GM12875 (cell line): ENCODE results near the gene P2RX3.

Experiments
- H3K4me3 ChIP-seq: one replicate; pipeline ENCODE4 v1.5.1; 2011; ENCODE audit warnings: low read depth, low read length, control low read depth
- TF ChIP-seq, protein P1 (sequence below): IDR thresholded peaks from 2 replicates; pipeline ENCODE4 v1.5.1; 2011; ENCODE audit warnings: low read depth, mild to moderate bottlenecking, control low read depth, inconsistent platforms, low read length, moderate library complexity, borderline replicate concordance; ENCODE audit not compliant: insufficient read depth

P2RX3 gene

DNA sequence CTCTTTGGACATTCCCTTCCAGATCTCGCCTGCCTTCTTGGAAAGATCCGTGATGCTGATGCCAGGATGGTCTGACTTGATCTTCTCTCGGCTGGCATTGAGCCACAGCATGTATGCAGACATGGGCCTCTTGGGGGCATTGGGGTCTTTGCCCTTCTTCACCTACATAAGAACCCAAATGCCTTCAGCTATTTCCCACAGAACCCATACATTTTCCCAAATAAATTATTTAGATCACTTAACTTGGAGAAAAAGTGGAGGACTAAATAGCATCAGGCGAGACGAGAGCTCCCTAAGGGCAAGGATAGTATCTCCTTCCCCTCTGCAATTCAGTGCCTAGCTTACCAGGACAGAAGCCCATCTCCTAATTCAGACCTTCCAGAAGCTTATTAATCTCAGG is 10.4 kb upstream of the P2RX3 start:
- H3K4me3 ChIP-seq: no peak overlapping the region

DNA sequence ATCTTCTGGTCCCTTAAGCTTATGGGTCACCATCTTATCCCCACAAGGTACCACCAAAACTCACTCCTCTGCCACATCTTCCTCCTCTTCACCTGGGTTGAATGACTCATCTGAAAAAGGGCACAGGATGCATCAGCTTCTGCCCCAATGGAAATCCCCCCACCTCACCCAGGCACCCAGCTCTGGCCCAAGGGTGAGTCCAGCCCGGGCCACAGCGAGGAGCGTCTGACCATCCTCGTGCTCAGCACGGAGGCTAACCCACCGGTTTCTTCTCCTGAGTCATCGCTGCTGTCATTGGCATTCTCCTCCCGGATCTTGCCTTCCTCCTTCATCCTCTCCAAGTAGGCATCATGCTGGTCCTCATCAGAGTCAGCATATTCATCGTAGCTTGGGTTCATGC is 8.1 kb upstream of the P2RX3 start:
- no peak overlapping the region for H3K4me3 ChIP-seq
- TF ChIP-seq, protein P1, sequence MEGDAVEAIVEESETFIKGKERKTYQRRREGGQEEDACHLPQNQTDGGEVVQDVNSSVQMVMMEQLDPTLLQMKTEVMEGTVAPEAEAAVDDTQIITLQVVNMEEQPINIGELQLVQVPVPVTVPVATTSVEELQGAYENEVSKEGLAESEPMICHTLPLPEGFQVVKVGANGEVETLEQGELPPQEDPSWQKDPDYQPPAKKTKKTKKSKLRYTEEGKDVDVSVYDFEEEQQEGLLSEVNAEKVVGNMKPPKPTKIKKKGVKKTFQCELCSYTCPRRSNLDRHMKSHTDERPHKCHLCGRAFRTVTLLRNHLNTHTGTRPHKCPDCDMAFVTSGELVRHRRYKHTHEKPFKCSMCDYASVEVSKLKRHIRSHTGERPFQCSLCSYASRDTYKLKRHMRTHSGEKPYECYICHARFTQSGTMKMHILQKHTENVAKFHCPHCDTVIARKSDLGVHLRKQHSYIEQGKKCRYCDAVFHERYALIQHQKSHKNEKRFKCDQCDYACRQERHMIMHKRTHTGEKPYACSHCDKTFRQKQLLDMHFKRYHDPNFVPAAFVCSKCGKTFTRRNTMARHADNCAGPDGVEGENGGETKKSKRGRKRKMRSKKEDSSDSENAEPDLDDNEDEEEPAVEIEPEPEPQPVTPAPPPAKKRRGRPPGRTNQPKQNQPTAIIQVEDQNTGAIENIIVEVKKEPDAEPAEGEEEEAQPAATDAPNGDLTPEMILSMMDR: no peak

More for the DNA sequence above, 10.4 kb upstream of the P2RX3 start:
- TF ChIP-seq, protein P1: no peak

DNA sequence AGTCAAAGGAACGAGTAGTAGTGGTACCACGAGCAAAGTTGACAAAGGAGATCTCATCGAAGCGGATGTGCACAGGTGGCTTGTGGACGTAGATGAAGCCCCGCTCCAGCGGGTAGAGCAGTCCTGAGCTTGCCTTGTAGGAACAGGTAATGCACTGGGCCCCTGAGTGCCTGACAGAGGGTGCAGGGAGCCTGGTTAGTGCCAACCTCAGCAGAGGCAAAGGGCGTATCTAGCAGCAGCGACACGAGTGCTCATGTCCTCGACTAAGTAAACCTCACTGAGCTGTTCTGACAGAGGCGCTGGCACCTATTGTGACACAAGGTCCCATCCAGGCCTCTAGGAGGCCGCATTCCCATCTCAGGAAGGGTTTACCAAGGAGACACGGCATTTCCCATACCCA is 6.4 kb upstream of the P2RX3 start:
- H3K4me3 ChIP-seq: no peak overlapping the region
- TF ChIP-seq, protein P1: no peak

DNA sequence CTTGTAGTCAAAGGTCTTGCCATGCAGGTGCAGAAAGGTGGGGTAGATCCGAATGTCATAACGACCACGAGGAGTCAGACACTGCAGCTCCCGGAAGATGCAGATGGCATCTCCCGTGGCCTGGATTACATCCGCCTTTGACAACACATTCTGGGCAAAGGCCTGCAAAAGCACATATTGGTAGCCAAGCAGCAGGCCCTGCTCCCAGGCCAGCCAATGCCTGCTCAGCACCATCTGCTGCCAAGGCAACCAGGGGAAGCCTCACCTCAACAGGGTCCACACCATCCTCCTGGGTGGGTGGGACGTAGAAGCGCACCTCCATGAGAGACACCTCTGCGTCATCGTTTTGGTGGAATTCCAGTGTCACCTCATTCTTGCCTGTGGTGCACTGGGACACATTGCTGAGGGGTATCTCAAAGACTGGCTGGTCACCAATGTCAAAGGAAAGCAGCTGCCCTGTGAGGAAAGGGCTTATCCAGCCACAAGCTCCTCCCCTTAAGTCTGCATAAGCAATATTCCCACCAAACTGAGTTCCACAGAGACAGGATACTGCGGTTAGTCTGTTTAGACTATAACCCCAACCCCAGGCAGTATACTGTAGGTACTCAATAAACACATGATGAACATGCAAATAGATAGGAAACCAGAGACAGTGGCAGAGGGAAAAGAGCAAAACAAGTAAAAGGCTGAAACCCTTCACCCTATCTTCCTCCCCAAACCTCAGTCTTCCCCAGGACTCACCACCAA is 5.3 kb upstream of the P2RX3 start:
- no peak overlapping the region for H3K4me3 ChIP-seq

DNA sequence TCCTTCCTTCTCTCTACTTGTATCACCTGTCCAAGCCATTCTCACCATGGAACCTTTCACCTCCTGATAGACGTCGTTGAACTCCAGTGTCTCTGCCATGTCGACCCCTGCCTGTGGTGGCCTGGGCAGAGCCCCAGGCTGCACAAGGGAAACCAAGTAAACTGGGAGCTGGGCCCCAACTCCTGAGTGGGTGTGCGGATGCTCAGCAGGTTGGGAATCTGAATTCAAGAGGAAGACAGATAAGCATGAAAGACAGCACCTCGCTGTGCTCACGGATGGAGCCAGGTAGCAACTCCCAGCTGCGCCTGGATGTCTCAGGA is 3.2 kb upstream of the P2RX3 start:
- TF ChIP-seq, protein P1: no peak
- peak overlapping the region; percentile 78 for H3K4me3 ChIP-seq

More for the DNA sequence above, 5.3 kb upstream of the P2RX3 start:
- TF ChIP-seq, protein P1: no peak

DNA sequence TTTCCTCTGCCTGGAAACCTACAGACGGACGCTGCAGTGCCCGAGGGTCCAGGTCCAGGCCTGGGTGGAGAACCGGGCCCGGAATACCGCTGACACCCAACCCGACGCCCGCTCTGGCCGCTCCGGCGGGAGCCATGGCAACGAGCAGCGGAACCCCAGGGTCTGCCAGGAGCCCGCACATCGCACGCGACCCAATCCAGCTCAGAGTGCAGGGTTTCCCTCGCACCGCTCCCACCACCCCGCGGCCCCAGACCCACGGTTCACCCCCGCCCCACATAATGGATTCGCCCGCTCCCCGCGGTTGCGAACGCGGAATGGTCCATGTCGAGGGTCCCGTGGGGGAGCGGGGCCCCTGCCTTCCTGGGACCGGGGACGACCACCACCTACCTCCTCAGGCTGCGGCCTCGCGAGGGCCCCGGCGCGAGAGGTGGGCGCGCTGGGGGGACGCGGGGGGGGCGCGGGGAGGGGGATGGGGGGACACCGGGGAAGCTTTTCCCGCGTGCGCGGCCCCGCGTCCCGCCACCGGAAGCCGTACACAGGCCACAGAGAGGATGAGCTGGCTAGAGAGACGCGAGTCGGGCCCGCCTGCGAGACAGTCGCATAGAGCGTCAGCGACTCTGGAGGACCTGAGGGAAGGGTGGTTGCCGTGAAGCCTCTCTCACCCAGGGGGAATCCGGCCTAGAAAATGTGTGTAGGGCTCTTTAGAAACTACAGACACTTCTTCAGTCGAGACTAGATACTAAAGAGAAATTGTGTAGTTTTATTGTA is 2.6 kb upstream of the P2RX3 start, which contains the start of gene SSRP1:
Gene SSRP1, minus strand, starts transcription at position 550 of the 768 bp plus-strand sequence. CDS start 771 bp downstream, outside the sequence.
- H3K4me3 ChIP-seq: peak within 1 kb of the TSS; percentile 78
- TF ChIP-seq, protein P1: 0 out of 2 replicates have a peak, but pooled peaks have one; percentile 16
